AG04450 (cell line): ENCODE measurements around the gene CFAP77. TPM values are rescaled to one million over a fixed set of nuclear protein-coding genes. Genes with fewer than 3 reads are reported as not detected.

Experiments used
- CTCF ChIA-PET: fragments of 300-600, 350-600 bp; formaldehyde crosslinking; extraction: SDS; loops from one replicate; lab custom pipeline; 2022; ENCODE audit warnings: antibody characterized with exemption, inconsistent platforms; lab: Charles Lee
- POLR2A ChIA-PET: fragments of 350-600 bp; formaldehyde crosslinking; extraction: SDS; loops from one replicate; lab custom pipeline; 2021; ENCODE audit warnings: antibody characterized with exemption, inconsistent platforms; lab: Yijun Ruan, JAX
- DNase-seq: peaks from one replicate; pipeline ENCODE4 v3.0.0-alpha.2; 2011; ENCODE audit warnings: low read depth, low spot score
- H3K27ac ChIP-seq: one replicate; pipeline ENCODE4 v1.5.1; 2012; ENCODE audit warnings: low read depth, low read length, control low read depth
- H3K27me3 ChIP-seq: one replicate; pipeline ENCODE4 v1.6.0; 2012; ENCODE audit warnings: low read length; ENCODE audit not compliant: control insufficient read depth, insufficient read depth
- H3K4me3 ChIP-seq: 2 replicates; pipeline ENCODE4 v1.5.1; 2011; ENCODE audit warnings: mild to moderate bottlenecking, low read depth, low read length, control low read depth
- H3K9me3 ChIP-seq: 2 replicates; pipeline ENCODE4 v1.5.1; 2012; ENCODE audit warnings: low read length; ENCODE audit not compliant: control insufficient read depth, insufficient read depth
- polyA plus RNA-seq: library from polyadenylated mRNA; depleted of rRNA; stranded (reverse); fragments of >200 nt; gene quantifications from 2 replicates; pipeline ENCODE4 v1.2.3, GENCODE V29; 2011
- TF ChIP-seq, protein P1 (sequence below): IDR thresholded peaks from 2 replicates; pipeline ENCODE4 v1.5.1; 2011; ENCODE audit warnings: low read depth, low read length, control low read depth, inconsistent platforms

CFAP77 gene
- polyA plus RNA-seq, 1 experiment, result not detected

DNA sequence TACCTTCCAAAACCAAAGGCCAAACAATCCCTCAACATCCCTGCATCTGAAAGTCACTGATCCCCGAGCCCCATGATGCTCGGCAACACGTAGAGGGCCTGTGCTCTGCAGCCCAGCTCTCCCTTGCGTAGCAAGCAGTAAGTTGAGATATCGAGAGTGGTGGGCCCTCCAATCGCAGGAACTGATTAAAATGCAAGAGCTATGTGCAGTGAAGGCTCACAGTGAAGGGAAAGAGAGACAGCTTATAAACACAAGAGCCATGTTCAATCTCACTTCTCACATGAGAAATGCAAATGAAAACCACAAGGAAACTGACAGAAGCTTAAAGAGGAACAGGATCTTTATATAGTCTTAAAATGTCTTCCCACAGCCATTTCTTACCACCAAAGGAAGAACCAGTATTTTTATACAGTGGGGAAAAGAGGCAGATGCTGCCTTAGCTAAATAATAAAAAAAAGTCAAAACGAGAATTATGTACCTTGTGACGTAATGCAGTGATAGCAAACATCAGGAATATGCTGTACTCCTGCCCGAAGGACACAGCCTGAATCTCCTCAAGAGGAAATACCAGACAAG is 28.0 kb upstream of the CFAP77 start:
- POLR2A ChIA-PET, result no interaction called here
- H3K9me3 ChIP-seq, result no peaks in the 10 kb centered on the region
- TF ChIP-seq, protein P1, sequence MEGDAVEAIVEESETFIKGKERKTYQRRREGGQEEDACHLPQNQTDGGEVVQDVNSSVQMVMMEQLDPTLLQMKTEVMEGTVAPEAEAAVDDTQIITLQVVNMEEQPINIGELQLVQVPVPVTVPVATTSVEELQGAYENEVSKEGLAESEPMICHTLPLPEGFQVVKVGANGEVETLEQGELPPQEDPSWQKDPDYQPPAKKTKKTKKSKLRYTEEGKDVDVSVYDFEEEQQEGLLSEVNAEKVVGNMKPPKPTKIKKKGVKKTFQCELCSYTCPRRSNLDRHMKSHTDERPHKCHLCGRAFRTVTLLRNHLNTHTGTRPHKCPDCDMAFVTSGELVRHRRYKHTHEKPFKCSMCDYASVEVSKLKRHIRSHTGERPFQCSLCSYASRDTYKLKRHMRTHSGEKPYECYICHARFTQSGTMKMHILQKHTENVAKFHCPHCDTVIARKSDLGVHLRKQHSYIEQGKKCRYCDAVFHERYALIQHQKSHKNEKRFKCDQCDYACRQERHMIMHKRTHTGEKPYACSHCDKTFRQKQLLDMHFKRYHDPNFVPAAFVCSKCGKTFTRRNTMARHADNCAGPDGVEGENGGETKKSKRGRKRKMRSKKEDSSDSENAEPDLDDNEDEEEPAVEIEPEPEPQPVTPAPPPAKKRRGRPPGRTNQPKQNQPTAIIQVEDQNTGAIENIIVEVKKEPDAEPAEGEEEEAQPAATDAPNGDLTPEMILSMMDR, result no peak
- CTCF ChIA-PET, result interaction anchor here (0.6 kb wide), 1 partner anchor 590 kb away, joined by 3 read pairs; no protein-coding TSS in a partner anchor
- DNase-seq, result no peak
- no peak overlapping the region for H3K27ac ChIP-seq
- H3K4me3 ChIP-seq, result no peak overlapping the region
- H3K27me3 ChIP-seq, result no peaks in the 10 kb centered on the region

DNA sequence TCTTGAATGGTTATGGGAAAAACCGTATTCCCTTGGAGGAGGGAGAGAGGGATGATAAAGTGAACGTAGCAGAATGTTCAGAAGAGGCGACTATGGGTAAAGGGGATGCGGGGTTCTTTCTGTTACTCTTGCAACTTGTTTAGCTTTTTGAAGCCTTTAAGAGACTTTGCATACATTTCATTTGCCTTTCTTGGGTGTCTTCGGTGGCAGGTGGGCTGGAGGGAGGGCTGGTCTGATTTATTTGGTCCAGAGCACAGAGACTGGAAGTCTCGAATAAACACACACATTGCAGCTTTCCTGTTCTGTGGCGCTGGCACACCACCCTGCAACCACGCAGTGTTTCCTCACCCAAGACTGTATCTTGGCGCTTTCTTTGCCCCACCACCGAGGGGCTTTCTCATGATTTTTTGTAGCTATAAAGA is 26.5 kb upstream of the CFAP77 start:
- H3K4me3 ChIP-seq, result no peak overlapping the region
- ChIA-PET POLR2A (no interaction called here), CTCF (no interaction called here)
- TF ChIP-seq, protein P1, result no peak
- DNase-seq, result no peak
- H3K27me3 ChIP-seq, result no peaks in the 10 kb centered on the region
- H3K9me3 ChIP-seq, result no peaks in the 10 kb centered on the region
- no peak overlapping the region for H3K27ac ChIP-seq

DNA sequence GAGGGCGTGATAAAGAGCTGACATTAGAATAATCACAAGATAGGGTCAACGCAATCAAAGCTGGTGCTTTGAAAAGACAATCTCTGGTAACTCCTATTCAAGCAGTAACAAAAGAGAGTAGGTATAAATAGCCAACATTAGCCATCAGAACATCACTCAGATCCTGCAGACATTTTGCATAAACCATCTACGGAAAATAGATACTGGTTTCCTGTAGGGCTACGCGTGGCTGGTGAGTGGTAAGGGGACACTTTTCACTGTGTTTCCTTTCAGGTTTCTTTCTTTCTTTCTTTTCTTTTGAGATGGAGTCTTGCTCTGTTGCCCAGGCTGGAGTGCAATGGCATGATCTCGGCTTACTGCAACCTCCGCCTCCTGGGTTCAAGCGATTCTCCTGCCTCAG is 25.6 kb upstream of the CFAP77 start:
- Histone ChIP-seq H3K27ac (no peak overlapping the region), H3K27me3 (no peaks in the 10 kb centered on the region), H3K4me3 (no peak overlapping the region), H3K9me3 (no peaks in the 10 kb centered on the region)
- TF ChIP-seq, protein P1, result no peak
- ChIA-PET CTCF (no interaction called here), POLR2A (interaction anchor here (0.5 kb wide), 1 partner anchor 8 kb away, joined by 3 read pairs; no protein-coding TSS in a partner anchor)
- no peak for DNase-seq

DNA sequence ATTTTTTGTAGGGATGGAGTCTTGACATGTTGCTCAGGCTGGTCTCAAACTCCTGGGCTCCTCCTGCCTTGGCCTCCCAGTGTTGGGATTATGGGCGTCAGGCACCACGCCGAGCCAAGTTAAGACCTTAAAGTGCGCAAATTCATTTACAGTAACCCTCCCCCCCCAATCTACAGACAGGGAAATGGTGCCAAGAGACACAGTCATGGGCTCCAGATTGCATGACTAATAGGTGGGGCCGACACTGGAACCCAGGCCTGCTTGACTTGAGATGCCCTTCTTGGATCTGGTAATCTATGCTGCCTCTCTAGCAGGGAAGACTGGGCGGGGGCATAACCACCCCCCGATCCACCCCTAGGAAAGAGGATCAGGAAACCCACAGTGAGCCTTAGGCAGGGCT is 22.9 kb upstream of the CFAP77 start:
- TF ChIP-seq, protein P1, result no peak
- DNase-seq, result no peak
- ChIA-PET CTCF (no interaction called here), POLR2A (no interaction called here)
- Histone ChIP-seq H3K9me3 (no peaks in the 10 kb centered on the region), H3K27ac (no peak overlapping the region), H3K4me3 (no peak overlapping the region), H3K27me3 (no peaks in the 10 kb centered on the region)

DNA sequence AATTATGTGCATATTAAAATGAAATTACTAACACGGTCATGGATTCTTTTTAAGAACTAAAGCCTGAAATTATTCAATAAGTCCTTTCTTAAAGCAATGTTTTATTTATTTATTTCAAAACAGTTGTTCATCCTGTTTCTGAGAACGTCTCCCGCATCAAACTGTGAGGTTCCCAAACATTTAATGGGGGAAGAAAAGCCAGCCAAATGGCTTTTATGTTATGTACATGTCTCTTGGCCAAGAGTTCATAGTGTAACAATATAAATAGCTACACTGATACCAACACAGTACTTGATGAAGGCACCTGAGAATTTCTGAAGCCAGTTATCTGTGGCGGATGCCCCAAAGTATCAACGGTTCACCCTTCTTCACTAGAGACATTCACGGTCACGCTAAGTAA is 19.0 kb upstream of the CFAP77 start:
- POLR2A ChIA-PET, result no interaction called here
- no peaks in the 10 kb centered on the region for H3K27me3 ChIP-seq
- no peak for DNase-seq
- no peaks in the 10 kb centered on the region for H3K9me3 ChIP-seq
- H3K27ac ChIP-seq, result no peak overlapping the region
- TF ChIP-seq, protein P1, result no peak
- no peak overlapping the region for H3K4me3 ChIP-seq
- CTCF ChIA-PET, result no interaction called here
